Renal cortex interstitium (tissue), 15 donors: ENCODE measurements around the gene FBXW2. TPM values are rescaled to one million over a fixed set of nuclear protein-coding genes. Genes with fewer than 3 reads are reported as not detected.
"Not testable (repeated sequence)": the region's sequence is repeated elsewhere in the genome, so short reads cannot be mapped to it uniquely, and the experiment has no call there.

Source experiments
- DNase-seq, 11 donors: peaks; one replicate each; pipeline ENCODE4 v3.0.0-alpha.2; 2013; ENCODE audit warnings: low read depth in 9 of 11, low spot score in 4 of 11; ENCODE audit errors: extremely low read depth in 1 of 11
- long read RNA-seq, 16 experiments: transcript quantifications; one replicate each; lab custom pipeline, GENCODE V29; 2026
- polyA plus RNA-seq, 3 donors: library from polyadenylated mRNA; unstranded; fragments of 120-200 nt; gene quantifications; one replicate each; pipeline ENCODE4 v1.2.1, GENCODE V29; 2013; ENCODE audit not compliant: insufficient read length in 3 of 3

Gene FBXW2, protein sequence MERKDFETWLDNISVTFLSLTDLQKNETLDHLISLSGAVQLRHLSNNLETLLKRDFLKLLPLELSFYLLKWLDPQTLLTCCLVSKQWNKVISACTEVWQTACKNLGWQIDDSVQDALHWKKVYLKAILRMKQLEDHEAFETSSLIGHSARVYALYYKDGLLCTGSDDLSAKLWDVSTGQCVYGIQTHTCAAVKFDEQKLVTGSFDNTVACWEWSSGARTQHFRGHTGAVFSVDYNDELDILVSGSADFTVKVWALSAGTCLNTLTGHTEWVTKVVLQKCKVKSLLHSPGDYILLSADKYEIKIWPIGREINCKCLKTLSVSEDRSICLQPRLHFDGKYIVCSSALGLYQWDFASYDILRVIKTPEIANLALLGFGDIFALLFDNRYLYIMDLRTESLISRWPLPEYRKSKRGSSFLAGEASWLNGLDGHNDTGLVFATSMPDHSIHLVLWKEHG
- polyA plus RNA-seq = 10 to 100 TPM; 43.2 to 45.8 (median 44.6) TPM
- long read RNA-seq, donor 1, full-length matches to known transcripts = 4 of 4 reads
- long read RNA-seq, donor 1, partial matches to known transcripts = 0 of 4 reads
- long read RNA-seq, donor 1, other reads (novel, unspliced or antisense) = 0 of 4 reads
- long read RNA-seq, donor 2 = 0 reads
- long read RNA-seq, donor 3, full-length matches to known transcripts = 2 of 11 reads
- long read RNA-seq, donor 3, partial matches to known transcripts = 9 of 11 reads
- long read RNA-seq, donor 3, other reads (novel, unspliced or antisense) = 0 of 11 reads
- long read RNA-seq, donor 4, full-length matches to known transcripts = 3 of 10 reads
- long read RNA-seq, donor 4, partial matches to known transcripts = 7 of 10 reads
- long read RNA-seq, donor 4, other reads (novel, unspliced or antisense) = 0 of 10 reads
- long read RNA-seq, donor 5 = 0 reads
- long read RNA-seq, donor 6 = 0 reads
- long read RNA-seq, donor 7, full-length matches to known transcripts = 1 of 8 reads
- long read RNA-seq, donor 7, partial matches to known transcripts = 7 of 8 reads
- long read RNA-seq, donor 7, other reads (novel, unspliced or antisense) = 0 of 8 reads
- long read RNA-seq, donor 8, full-length matches to known transcripts = 4 of 4 reads
- long read RNA-seq, donor 8, partial matches to known transcripts = 0 of 4 reads
- long read RNA-seq, donor 8, other reads (novel, unspliced or antisense) = 0 of 4 reads
- long read RNA-seq, donor 9, full-length matches to known transcripts = 2 of 15 reads
- long read RNA-seq, donor 9, partial matches to known transcripts = 13 of 15 reads
- long read RNA-seq, donor 9, other reads (novel, unspliced or antisense) = 0 of 15 reads
- long read RNA-seq, donor 10 = 0 reads
- long read RNA-seq, donor 11, full-length matches to known transcripts = 2 of 7 reads
- long read RNA-seq, donor 11, partial matches to known transcripts = 5 of 7 reads
- long read RNA-seq, donor 11, other reads (novel, unspliced or antisense) = 0 of 7 reads
- long read RNA-seq, donor 12, full-length matches to known transcripts = 1 of 1 reads
- long read RNA-seq, donor 12, partial matches to known transcripts = 0 of 1 reads
- long read RNA-seq, donor 12, other reads (novel, unspliced or antisense) = 0 of 1 reads
- long read RNA-seq, donor 13 = 0 reads
- long read RNA-seq, donor 14, full-length matches to known transcripts = 2 of 8 reads
- long read RNA-seq, donor 14, partial matches to known transcripts = 6 of 8 reads
- long read RNA-seq, donor 14, other reads (novel, unspliced or antisense) = 0 of 8 reads
- long read RNA-seq, donor 15, partial matches to known transcripts = 6 of 6 reads
- long read RNA-seq, donor 15, other reads (novel, unspliced or antisense) = 0 of 6 reads
- long read RNA-seq, donor 16, full-length matches to known transcripts = 6 of 32 reads
- long read RNA-seq, donor 16, partial matches to known transcripts = 26 of 32 reads
- long read RNA-seq, donor 16, other reads (novel, unspliced or antisense) = 0 of 32 reads

DNA sequence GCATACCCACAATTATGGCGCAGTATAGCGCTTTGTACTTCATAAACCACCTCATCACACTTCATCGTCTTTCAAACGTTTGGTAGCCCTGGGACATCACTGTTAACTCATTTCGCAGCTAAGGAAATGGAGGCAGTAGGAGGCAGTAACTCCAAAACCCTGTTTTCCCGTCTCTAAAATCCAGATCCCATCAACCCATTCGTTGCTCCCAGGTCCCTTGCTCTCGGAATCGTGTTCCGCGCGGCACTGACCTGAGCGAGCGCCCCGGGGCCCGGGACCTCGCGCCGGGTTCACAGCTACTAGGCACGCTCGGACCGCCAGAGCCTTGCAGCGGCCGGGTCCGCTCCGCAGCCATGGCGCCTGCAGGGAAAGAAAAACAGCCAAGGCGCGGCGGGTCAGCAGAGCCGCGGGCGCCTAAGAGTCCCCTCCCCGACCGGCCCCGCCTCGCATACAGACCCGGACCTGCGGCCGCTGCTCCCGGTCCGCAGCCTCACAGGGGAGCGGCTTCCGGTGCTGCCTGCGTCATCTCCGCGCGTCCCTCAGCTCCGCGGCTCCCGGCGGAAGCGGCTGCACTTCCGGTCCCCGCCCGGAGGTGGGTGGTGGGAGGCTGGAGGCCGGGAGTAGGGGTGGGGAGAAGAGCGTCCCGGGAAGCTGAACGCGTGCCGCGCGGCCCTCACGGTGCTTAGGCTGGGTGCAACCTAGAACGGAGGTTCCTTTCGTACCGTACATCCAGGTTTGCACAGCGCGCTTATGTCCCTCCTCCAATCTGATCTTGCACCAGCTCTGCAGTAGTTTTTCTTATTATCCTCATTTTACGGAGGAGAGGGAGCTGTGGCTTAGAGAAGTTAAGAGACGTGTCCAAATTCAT, at the start of gene FBXW2:
Gene FBXW2 (minus strand): TSS at position 519 of the 868 bp plus-strand sequence. CDS start 5,158 bp downstream, outside the sequence.
- DNase-seq = peak; percentile 78 to 91 (median 90)

DNA sequence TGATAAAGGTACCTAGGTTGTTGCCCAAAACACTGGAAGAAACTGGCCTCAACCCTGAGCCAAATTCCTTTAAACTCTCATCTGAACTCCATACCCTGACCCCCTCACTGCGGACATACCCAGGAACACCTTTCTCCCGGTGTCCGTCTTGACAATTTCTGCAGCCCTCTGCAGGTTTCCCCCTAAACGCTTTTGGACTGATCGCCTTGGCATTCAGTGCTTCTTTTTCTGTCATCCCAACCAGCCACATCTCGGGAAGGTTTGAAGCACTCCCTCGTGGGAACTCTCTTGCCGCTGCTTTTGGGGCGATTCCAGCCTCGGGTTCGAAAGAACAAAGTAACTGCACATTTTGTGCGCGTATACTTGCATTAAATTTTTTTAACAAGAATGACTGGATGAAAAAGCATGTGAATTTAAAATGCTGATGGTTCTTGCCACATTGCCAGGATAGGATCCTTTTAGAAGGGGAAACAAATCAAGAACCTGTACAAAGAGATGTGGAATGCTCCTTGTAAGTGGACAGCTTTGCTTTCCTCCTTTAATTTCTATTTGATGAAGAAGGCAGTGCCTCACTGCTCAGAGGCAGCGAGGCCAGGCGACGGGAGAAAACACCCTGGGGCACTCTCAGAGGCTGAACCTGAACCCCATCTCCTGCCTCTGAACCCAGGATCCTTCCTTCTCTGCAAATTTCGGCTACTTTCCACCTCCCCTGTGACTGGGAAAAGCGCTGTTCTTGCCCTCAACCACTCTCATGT, 48.9 kb upstream of the FBXW2 start:
- DNase-seq = peak in 6 of 11 donors; percentile 6 to 17 (median 12)

DNA sequence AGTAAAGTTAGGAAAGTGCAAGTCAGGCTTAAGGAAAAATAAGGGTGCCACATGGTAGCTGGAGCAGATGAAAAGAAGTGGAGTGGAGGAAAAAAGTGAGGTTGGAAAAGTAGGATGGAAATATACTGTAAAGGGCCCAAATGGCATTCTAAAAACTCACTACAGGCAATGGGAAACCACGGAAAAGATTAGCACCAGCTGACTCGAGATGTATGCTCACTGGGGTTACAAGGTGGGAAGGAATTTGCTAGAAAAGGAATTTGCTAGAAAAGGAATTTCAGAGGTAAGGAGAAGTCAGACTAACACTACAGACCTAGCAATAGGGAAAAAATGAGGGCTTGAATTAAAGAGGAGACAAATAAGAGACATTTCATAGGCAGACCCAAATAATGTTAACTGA, 45.9 kb upstream of the FBXW2 start:
- no peak for DNase-seq

- DNase-seq = no peak
Observed at GRCh38 chr9:120837921-120838320, 44.7 kb upstream of the FBXW2 start.

DNA sequence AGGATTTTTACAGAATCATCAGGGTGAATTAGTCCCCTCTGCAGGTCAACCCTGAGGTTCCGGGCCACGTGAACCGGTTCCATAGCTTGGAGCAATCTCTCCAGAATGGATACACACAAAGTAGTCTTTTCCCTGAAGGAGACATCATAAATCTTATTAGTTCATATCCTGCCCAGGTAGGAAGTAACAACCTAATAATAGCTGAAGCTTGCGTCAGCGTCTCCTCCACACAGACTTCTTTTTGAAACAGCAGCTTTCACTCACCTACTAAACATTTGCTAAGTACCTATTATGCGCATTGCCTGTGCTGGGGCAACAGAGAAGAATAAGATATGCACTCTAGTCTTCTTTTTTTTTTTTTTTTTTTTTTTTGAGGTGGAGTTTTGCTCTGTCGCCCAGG, 40.1 kb upstream of the FBXW2 start:
- no peak for DNase-seq

- DNase-seq = no peak
Observed at GRCh38 chr9:120832807-120833206, 39.6 kb upstream of the FBXW2 start.

DNA sequence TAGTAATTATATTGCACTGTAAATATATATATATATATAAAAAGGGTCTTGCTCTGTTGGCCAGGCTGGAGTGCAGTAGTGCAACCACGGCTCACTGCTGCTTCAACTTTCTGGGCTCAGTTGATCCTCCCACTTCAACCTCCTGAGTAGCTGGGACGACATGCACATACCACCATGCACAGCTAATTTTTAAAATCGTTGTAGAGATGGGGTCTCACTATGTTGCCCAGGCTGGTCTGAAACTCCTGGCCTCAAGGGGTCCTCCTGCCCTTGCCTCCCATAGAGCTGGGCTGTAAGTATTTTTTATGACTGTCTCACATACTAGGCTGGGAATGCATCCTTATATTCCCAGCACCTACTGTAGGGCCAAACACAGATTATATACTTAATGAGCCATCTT, 37.6 kb upstream of the FBXW2 start:
- DNase-seq = no peak

DNA sequence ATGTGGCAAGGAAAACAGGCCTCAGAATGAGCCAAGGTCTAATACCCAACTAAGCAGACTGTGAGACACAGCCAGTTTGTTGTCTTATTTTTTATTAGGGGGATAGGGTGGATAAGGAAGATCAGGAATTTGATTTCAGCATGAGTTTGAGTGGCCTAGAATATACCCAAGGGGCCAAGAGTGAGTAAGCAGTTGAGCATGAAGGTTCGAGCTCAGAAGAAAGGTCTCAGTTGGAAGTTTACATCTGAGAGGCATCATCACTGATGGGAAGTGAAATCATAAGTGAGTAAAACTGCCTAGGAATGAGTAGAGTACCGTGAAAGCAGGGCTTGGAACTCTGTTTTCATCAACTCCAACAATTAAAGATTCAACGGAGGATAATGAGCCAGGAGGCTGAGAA, 36.9 kb upstream of the FBXW2 start:
- no peak for DNase-seq

- no peak for DNase-seq
Observed at GRCh38 chr9:120829650-120830049, 36.4 kb upstream of the FBXW2 start.

GRCh38 chr9:120820095-120820494, 26.9 kb upstream of the FBXW2 start:
- no peak for DNase-seq

DNA sequence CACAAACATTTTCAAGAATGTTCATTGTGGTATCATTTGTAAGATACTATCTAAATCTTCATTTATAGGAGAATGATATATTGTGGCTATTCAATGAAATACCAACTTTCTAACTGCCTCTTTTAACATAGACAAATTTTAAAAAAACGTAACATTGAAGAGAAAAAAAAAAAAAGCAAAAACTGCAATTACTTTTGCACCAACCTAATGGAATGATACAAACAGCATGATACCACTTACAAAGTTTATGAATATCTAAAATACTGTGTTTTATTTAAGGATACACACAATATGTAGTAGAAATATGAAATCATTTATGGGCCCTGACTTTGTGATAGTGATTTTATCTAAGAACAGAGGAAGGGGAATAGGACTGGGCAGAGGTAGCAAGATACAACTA, 25.4 kb upstream of the FBXW2 start:
- no peak for DNase-seq

- DNase-seq = no peak
Observed at GRCh38 chr9:120815075-120815474, 21.9 kb upstream of the FBXW2 start.

- DNase-seq = no peak
Observed at GRCh38 chr9:120808931-120809330, 15.7 kb upstream of the FBXW2 start.

- DNase-seq = no peak
Observed at GRCh38 chr9:120807607-120808379, 14.6 kb upstream of the FBXW2 start.

- DNase-seq = not testable (repeated sequence)
Observed at GRCh38 chr9:120804784-120805363, 11.7 kb upstream of the FBXW2 start.
